ENCODE results near the gene TRPM3.

TRPM3 gene

GRCh38 chr9:70552561-70552960 lies 568.9 kb downstream of the TRPM3 start (continued):
- TF ChIP-seq, protein P1, sequence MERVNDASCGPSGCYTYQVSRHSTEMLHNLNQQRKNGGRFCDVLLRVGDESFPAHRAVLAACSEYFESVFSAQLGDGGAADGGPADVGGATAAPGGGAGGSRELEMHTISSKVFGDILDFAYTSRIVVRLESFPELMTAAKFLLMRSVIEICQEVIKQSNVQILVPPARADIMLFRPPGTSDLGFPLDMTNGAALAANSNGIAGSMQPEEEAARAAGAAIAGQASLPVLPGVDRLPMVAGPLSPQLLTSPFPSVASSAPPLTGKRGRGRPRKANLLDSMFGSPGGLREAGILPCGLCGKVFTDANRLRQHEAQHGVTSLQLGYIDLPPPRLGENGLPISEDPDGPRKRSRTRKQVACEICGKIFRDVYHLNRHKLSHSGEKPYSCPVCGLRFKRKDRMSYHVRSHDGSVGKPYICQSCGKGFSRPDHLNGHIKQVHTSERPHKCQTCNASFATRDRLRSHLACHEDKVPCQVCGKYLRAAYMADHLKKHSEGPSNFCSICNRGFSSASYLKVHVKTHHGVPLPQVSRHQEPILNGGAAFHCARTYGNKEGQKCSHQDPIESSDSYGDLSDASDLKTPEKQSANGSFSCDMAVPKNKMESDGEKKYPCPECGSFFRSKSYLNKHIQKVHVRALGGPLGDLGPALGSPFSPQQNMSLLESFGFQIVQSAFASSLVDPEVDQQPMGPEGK (CRISPR knock-in tag; IDR thresholded peaks at IDR 0.05; ENCODE audit: borderline replicate concordance), result no peak
- no peak for TF ChIP-seq ZNF565 (CRISPR knock-in tag; conservative IDR thresholded peaks at IDR 0.05; ENCODE audit: low read depth)
- TF ChIP-seq TCF4 (CRISPR knock-in tag; IDR thresholded peaks at IDR 0.05; ENCODE audit: borderline replicate concordance), result no peak
- no peak for TF ChIP-seq RARB (CRISPR knock-in tag; IDR thresholded peaks at IDR 0.05)

- no peak for ATAC-seq
- TF ChIP-seq ZFP30 (CRISPR knock-in tag; IDR thresholded peaks at IDR 0.05), result no peak
- no peak for TF ChIP-seq POU6F1 (CRISPR knock-in tag; IDR thresholded peaks at IDR 0.05; ENCODE audit: borderline replicate concordance, low read depth)
- TF ChIP-seq TOX (CRISPR knock-in tag; IDR thresholded peaks at IDR 0.05; ENCODE audit: borderline replicate concordance), result no peak
- TF ChIP-seq TCF4 (CRISPR knock-in tag; IDR thresholded peaks at IDR 0.05; ENCODE audit: borderline replicate concordance), result no peak
- no peak for TF ChIP-seq SNAI2 (CRISPR knock-in tag; IDR thresholded peaks at IDR 0.05)
- no peak for TF ChIP-seq PPARA (CRISPR knock-in tag; IDR thresholded peaks at IDR 0.05; ENCODE audit: borderline replicate concordance)
- no peak for TF ChIP-seq ESRRG (CRISPR knock-in tag; IDR thresholded peaks at IDR 0.05)
- TF ChIP-seq ZNF8 (CRISPR knock-in tag; IDR thresholded peaks at IDR 0.05), result no peak
- TF ChIP-seq, protein P2, sequence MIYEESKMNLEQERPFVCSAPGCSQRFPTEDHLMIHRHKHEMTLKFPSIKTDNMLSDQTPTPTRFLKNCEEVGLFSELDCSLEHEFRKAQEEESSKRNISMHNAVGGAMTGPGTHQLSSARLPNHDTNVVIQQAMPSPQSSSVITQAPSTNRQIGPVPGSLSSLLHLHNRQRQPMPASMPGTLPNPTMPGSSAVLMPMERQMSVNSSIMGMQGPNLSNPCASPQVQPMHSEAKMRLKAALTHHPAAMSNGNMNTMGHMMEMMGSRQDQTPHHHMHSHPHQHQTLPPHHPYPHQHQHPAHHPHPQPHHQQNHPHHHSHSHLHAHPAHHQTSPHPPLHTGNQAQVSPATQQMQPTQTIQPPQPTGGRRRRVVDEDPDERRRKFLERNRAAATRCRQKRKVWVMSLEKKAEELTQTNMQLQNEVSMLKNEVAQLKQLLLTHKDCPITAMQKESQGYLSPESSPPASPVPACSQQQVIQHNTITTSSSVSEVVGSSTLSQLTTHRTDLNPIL (CRISPR knock-in tag; IDR thresholded peaks at IDR 0.05; ENCODE audit: low read depth), result no peak
- no peak for TF ChIP-seq ZNF565 (CRISPR knock-in tag; conservative IDR thresholded peaks at IDR 0.05; ENCODE audit: low read depth)
- TF ChIP-seq GLIS3 (CRISPR knock-in tag; IDR thresholded peaks at IDR 0.05), result no peak
- TF ChIP-seq ZFP3 (CRISPR knock-in tag; IDR thresholded peaks at IDR 0.05), result no peak
- TF ChIP-seq CSRNP3 (CRISPR knock-in tag; IDR thresholded peaks at IDR 0.05), result no peak
- TF ChIP-seq, protein P1 (CRISPR knock-in tag; IDR thresholded peaks at IDR 0.05; ENCODE audit: borderline replicate concordance), result no peak
- TF ChIP-seq ZNF70 (CRISPR knock-in tag; IDR thresholded peaks at IDR 0.05), result no peak
- no peak for TF ChIP-seq RARB (CRISPR knock-in tag; IDR thresholded peaks at IDR 0.05)
- TF ChIP-seq BACH2 (CRISPR knock-in tag; IDR thresholded peaks at IDR 0.05; ENCODE audit: borderline replicate concordance), result no peak
- no peak for TF ChIP-seq ZC3H10 (CRISPR knock-in tag; IDR thresholded peaks at IDR 0.05)
- no peak for TF ChIP-seq ARNTL (CRISPR knock-in tag; IDR thresholded peaks at IDR 0.05; ENCODE audit: borderline replicate concordance, low read depth)
- no peak for TF ChIP-seq ISL1 (CRISPR knock-in tag; IDR thresholded peaks at IDR 0.05)
These were observed 569.6 kb downstream of the TRPM3 start for GRCh38 chr9:70551801-70552200.

DNA sequence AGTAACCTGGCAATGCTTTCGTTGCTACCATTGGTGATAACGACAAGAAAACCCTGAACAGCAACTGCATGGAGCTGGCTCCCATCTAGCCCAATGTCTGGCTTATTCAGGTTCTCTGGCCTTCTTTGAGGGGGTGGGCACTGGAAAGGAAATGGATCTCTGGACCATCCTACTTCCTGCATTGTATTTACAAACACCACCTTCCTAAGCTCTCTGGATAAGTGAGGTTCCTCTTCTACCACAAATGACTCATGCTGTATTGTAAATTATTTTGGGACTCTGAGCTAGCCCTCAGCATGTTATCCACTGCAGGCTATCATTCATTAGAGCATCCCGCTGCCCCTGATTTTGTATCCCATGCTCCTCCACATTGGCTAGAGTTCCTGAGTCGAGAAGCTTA lies 570.0 kb downstream of the TRPM3 start:
- TF ChIP-seq CSRNP3 (CRISPR knock-in tag; IDR thresholded peaks at IDR 0.05) (no peak), OSR1 (CRISPR knock-in tag; IDR thresholded peaks at IDR 0.05) (no peak), ZFP30 (CRISPR knock-in tag; IDR thresholded peaks at IDR 0.05) (no peak), ZNF70 (CRISPR knock-in tag; IDR thresholded peaks at IDR 0.05) (no peak), BACH2 (CRISPR knock-in tag; IDR thresholded peaks at IDR 0.05; ENCODE audit: borderline replicate concordance) (no peak), SNAI2 (CRISPR knock-in tag; IDR thresholded peaks at IDR 0.05) (no peak), ESRRG (CRISPR knock-in tag; IDR thresholded peaks at IDR 0.05) (no peak), ISL1 (CRISPR knock-in tag; IDR thresholded peaks at IDR 0.05) (no peak), POU6F1 (CRISPR knock-in tag; IDR thresholded peaks at IDR 0.05; ENCODE audit: borderline replicate concordance, low read depth) (no peak), ZNF8 (CRISPR knock-in tag; IDR thresholded peaks at IDR 0.05) (no peak), TCF4 (CRISPR knock-in tag; IDR thresholded peaks at IDR 0.05; ENCODE audit: borderline replicate concordance) (no peak), ZFP3 (CRISPR knock-in tag; IDR thresholded peaks at IDR 0.05) (no peak), PPARA (CRISPR knock-in tag; IDR thresholded peaks at IDR 0.05; ENCODE audit: borderline replicate concordance) (no peak), CSDC2 (CRISPR knock-in tag; IDR thresholded peaks at IDR 0.05) (no peak), RARB (CRISPR knock-in tag; IDR thresholded peaks at IDR 0.05) (no peak), ARNTL (CRISPR knock-in tag; IDR thresholded peaks at IDR 0.05; ENCODE audit: borderline replicate concordance, low read depth) (no peak), ZC3H10 (CRISPR knock-in tag; IDR thresholded peaks at IDR 0.05) (no peak), ZNF565 (CRISPR knock-in tag; conservative IDR thresholded peaks at IDR 0.05; ENCODE audit: low read depth) (no peak), GLIS3 (CRISPR knock-in tag; IDR thresholded peaks at IDR 0.05) (no peak)
- ATAC-seq, result no peak

Measured in SK-N-SH treated with all-trans-retinoic acid at 6 μM for 48 hours (cell line).